Testis (tissue), 2 donors: ENCODE results near the gene MTAP.

Experiments used
- CTCF ChIP-seq, 3 experiments: fragments of 450-650 bp in 2 of 3; fragments of 200-600 bp in 1 of 3; sonication (generic) in 1 of 3; IDR thresholded peaks; one replicate each; pipeline ENCODE4 v1.5.1; 2016 to 2019; ENCODE audit warnings: antibody characterized with exemption in 3 of 3, mild to moderate bottlenecking in 2 of 3, moderate library complexity in 1 of 3
- POLR2A ChIP-seq: fragments of 450-650 bp; IDR thresholded peaks from one replicate; pipeline ENCODE4 v1.6.1; 2017; ENCODE audit warnings: antibody characterized with exemption, mild to moderate bottlenecking, moderate library complexity

GRCh38 chr9:21835121-21835520 lies 32.7 kb downstream of the MTAP start:
- TF ChIP-seq CTCF (IDR thresholded peaks at IDR 0.05), result no peak
- no peak for TF ChIP-seq POLR2A
